Activated B cell treated with CpG ODN at 0.5 μM for 24 hours (primary cell): ENCODE results near the gene DOCK3. TPM values are rescaled to one million over a fixed set of nuclear protein-coding genes. Genes with fewer than 3 reads are reported as not detected.
"Not testable (repeated sequence)": the region's sequence is repeated elsewhere in the genome, so short reads cannot be mapped to it uniquely, and the experiment has no call there.

ENCODE experiments used
- ATAC-seq: fragments of 200-7000 bp; cut with Tn5 transposase; one replicate; pipeline ENCODE4 v1.10.0; 2021; ENCODE audit warnings: low read depth, mild to moderate bottlenecking, moderate library complexity
- CTCF ChIA-PET: fragments of 350-600 bp; sonication (Branson Sonifier 250); formaldehyde crosslinking; loops from one replicate; lab custom pipeline; 2021; ENCODE audit warnings: antibody characterized with exemption; lab: Charles Lee
- POLR2A ChIA-PET: fragments of 350-600 bp; sonication (Branson Sonifier 250); formaldehyde crosslinking; loops from one replicate; lab custom pipeline; 2021; ENCODE audit warnings: antibody characterized with exemption; lab: Charles Lee
- DNase-seq: peaks from one replicate; pipeline ENCODE4 v3.0.0; 2022
- H3K27ac Mint-ChIP-seq: one replicate; pipeline ENCODE4 v1.8.0; 2020; ENCODE audit warnings: mixed read lengths
- H3K27me3 Mint-ChIP-seq: one replicate; pipeline ENCODE4 v1.8.0; 2021; ENCODE audit warnings: mixed read lengths
- H3K36me3 Mint-ChIP-seq: one replicate; pipeline ENCODE4 v1.8.0; 2021; ENCODE audit warnings: low read depth, mixed read lengths
- H3K4me1 Mint-ChIP-seq: one replicate; pipeline ENCODE4 v1.8.0; 2021; ENCODE audit warnings: mixed read lengths
- H3K4me3 Mint-ChIP-seq: one replicate; pipeline ENCODE4 v1.8.0; 2020; ENCODE audit warnings: mild to moderate bottlenecking, mixed read lengths
- H3K9me3 Mint-ChIP-seq: one replicate; pipeline ENCODE4 v1.8.0; 2020; ENCODE audit warnings: mixed read lengths
- CTCF ChIP-seq: fragments of 200-600 bp; IDR thresholded peaks from one replicate; pipeline ENCODE4 v1.8.0; 2022; ENCODE audit warnings: antibody characterized with exemption, mild to moderate bottlenecking
- intact Hi-C: fragments of 100-400 bp; cut with micrococcal nuclease; formaldehyde crosslinking; loops from one replicate; pipeline ENCODE4 v1.15.1; 2024
- total RNA-seq: library from RNA; stranded (reverse); gene quantifications from 2 replicates; pipeline ENCODE4 v1.2.3, GENCODE V29; 2022

DOCK3 gene
- total RNA-seq, 1 donor from 2014 or later: 0.04 TPM

GRCh38 chr3:51386159-51386851, 711.6 kb downstream of the DOCK3 start:
- ATAC-seq: no peak
- no peak for DNase-seq
- ChIA-PET CTCF (interaction anchor here (0.7 to 1.8 kb wide), 3 partner anchors 15 to 772 kb away, joined by 3 read pairs; no protein-coding TSS in a partner anchor), POLR2A (interaction anchor here (0.6 to 3.8 kb wide), 12 partner anchors 8 to 839 kb away, joined by 3 to 31 read pairs (median 10); partner anchors contain the start of genes C3orf18, CISH, DCAF1 and HEMK1)
- no peak for TF ChIP-seq CTCF
- H3K4me1 Mint-ChIP-seq: peaks cover 56% of the 10 kb centered on the region
- peaks cover 32% of the 10 kb centered on the region for H3K36me3 Mint-ChIP-seq
- peak overlapping the region; percentile 93 for H3K27ac Mint-ChIP-seq
- no peaks in the 10 kb centered on the region for H3K9me3 Mint-ChIP-seq
- H3K27me3 Mint-ChIP-seq: no peaks in the 10 kb centered on the region
- intact Hi-C loops: loop anchor here (5.0 kb wide), 1 partner anchor 1151 kb away; the partner anchor contains the start of gene UQCC5
- H3K4me3 Mint-ChIP-seq: peak overlapping the region; percentile 99

- H3K36me3 Mint-ChIP-seq: peaks cover 32% of the 10 kb centered on the region
- no peaks in the 10 kb centered on the region for H3K27me3 Mint-ChIP-seq
- POLR2A ChIA-PET: interaction anchor here (1.3 to 3.8 kb wide), 2 partner anchors 285 to 817 kb away, joined by 4 to 25 read pairs; partner anchors contain the start of gene HEMK1
- no peaks in the 10 kb centered on the region for H3K9me3 Mint-ChIP-seq
- TF ChIP-seq CTCF: no peak
- DNase-seq (no peak), ATAC-seq (no peak)
- peak overlapping the region; percentile 99 for H3K4me3 Mint-ChIP-seq
- peaks cover 58% of the 10 kb centered on the region for H3K4me1 Mint-ChIP-seq
- peak overlapping the region; percentile 93 for H3K27ac Mint-ChIP-seq
- CTCF ChIA-PET: interaction anchor here (1.2 kb wide), 1 partner anchor 295 kb away, joined by 3 read pairs; no protein-coding TSS in a partner anchor
- intact Hi-C loops: loop anchor here (5.0 kb wide), 1 partner anchor 1150 kb away; the partner anchor contains the start of gene UQCC5
These were observed 712.1 kb downstream of the DOCK3 start for GRCh38 chr3:51386852-51387229.

GRCh38 chr3:51387281-51387680, 712.6 kb downstream of the DOCK3 start:
- CTCF ChIA-PET: interaction anchor here (1.2 to 1.4 kb wide), 2 partner anchors 295 to 772 kb away, joined by 3 to 5 read pairs; no protein-coding TSS in a partner anchor
- peaks cover 60% of the 10 kb centered on the region for H3K4me1 Mint-ChIP-seq

GRCh38 chr3:51388286-51389029, 713.7 kb downstream of the DOCK3 start:
- ChIA-PET POLR2A (interaction anchor here (1.0 to 1.5 kb wide), 5 partner anchors 283 to 777 kb away, joined by 3 to 6 read pairs (median 4); partner anchors contain the start of gene CISH), CTCF (interaction anchor here (0.9 to 2.4 kb wide), 7 partner anchors 33 to 773 kb away, joined by 3 to 15 read pairs (median 5); partner anchors contain the start of gene MAPKAPK3)
- no peak for ATAC-seq
- no peak for DNase-seq
- Mint-ChIP-seq H3K27ac (no peak overlapping the region), H3K9me3 (no peaks in the 10 kb centered on the region), H3K4me1 (peaks cover 66% of the 10 kb centered on the region), H3K36me3 (peaks cover 43% of the 10 kb centered on the region), H3K4me3 (no peak overlapping the region), H3K27me3 (no peaks in the 10 kb centered on the region)
- intact Hi-C loops: loop anchor here (5.0 kb wide), 1 partner anchor 1149 kb away; the partner anchor contains the start of gene UQCC5
- TF ChIP-seq CTCF: no peak

More at GRCh38 chr3:51387281-51387680, 712.6 kb downstream of the DOCK3 start:
- POLR2A ChIA-PET: interaction anchor here (1.1 to 3.8 kb wide), 3 partner anchors 285 to 817 kb away, joined by 3 to 25 read pairs (median 4); partner anchors contain the start of gene HEMK1
- not testable (repeated sequence) for H3K27ac Mint-ChIP-seq, H3K4me3 Mint-ChIP-seq, ATAC-seq, DNase-seq, H3K27me3 Mint-ChIP-seq, H3K9me3 Mint-ChIP-seq
- peaks cover 32% of the 10 kb centered on the region for H3K36me3 Mint-ChIP-seq
- intact Hi-C loops: loop anchor here (5.0 kb wide), 1 partner anchor 1150 kb away; the partner anchor contains the start of gene UQCC5
